ENCODE data around the gene CLN6.

The CLN6 gene

DNA sequence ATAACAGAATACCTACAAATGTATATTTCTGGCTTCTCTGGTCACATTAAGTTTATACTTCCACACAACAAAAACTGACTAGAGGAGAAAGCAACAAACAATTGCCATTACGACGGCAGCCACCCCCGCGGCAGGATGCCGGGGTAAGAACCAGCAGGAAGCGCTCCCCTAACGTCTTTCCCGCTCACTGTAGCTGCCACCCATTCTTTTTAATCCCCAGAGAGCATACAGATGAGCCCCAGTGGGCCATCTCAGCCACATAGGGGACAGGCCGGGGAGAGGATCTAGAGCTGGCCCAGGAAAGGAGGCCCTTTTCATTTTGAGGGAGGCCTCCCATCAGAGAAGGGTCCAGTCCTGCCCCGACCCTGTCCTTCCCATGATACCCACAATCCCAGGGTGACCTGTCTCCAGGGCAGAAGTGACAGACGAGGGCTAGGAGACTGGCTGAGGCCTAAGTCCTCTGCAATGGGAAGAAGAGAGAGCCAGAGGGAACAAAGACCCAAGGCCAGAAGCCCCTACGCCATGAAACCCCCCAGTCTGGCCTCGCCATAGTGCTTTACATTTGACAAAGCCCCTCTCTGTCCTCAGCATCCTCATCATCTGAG is 20.8 kb downstream of the CLN6 start:
- DNase-seq (ENCODE audit: low spot score): peak; percentile 65
- Histone ChIP-seq H3K4me3 (no peak overlapping the region), H3K27ac (no peak overlapping the region)

DNA sequence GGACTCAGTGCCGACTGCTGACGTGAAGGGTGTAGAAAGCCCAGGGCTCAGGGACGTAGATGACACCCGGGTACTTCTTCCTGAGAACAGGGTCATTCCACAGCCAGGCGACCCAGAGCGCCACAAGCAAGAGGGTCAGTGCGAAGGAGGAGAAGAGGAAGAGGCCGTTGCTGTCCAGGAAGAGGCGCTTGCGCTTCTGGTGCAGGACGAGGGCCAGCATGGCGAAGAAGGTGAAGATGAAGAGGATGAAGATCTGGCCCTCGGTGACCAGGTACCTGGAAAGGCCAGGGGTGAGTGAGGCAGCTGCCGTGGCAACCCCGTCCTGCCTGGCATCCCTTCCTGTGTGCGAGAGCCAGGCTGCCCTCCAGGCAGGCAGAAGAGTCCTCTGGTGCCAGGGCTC is 21.4 kb downstream of the CLN6 start:
- no peak overlapping the region for H3K27ac ChIP-seq
- H3K4me3 ChIP-seq: no peak overlapping the region
- peak; percentile 69 for DNase-seq (ENCODE audit: low spot score)
- TF ChIP-seq, protein P1, sequence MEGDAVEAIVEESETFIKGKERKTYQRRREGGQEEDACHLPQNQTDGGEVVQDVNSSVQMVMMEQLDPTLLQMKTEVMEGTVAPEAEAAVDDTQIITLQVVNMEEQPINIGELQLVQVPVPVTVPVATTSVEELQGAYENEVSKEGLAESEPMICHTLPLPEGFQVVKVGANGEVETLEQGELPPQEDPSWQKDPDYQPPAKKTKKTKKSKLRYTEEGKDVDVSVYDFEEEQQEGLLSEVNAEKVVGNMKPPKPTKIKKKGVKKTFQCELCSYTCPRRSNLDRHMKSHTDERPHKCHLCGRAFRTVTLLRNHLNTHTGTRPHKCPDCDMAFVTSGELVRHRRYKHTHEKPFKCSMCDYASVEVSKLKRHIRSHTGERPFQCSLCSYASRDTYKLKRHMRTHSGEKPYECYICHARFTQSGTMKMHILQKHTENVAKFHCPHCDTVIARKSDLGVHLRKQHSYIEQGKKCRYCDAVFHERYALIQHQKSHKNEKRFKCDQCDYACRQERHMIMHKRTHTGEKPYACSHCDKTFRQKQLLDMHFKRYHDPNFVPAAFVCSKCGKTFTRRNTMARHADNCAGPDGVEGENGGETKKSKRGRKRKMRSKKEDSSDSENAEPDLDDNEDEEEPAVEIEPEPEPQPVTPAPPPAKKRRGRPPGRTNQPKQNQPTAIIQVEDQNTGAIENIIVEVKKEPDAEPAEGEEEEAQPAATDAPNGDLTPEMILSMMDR (IDR thresholded peaks at IDR 0.05): no peak

More for the DNA sequence above, 20.8 kb downstream of the CLN6 start:
- TF ChIP-seq, protein P1 (IDR thresholded peaks at IDR 0.05): no peak

DNA sequence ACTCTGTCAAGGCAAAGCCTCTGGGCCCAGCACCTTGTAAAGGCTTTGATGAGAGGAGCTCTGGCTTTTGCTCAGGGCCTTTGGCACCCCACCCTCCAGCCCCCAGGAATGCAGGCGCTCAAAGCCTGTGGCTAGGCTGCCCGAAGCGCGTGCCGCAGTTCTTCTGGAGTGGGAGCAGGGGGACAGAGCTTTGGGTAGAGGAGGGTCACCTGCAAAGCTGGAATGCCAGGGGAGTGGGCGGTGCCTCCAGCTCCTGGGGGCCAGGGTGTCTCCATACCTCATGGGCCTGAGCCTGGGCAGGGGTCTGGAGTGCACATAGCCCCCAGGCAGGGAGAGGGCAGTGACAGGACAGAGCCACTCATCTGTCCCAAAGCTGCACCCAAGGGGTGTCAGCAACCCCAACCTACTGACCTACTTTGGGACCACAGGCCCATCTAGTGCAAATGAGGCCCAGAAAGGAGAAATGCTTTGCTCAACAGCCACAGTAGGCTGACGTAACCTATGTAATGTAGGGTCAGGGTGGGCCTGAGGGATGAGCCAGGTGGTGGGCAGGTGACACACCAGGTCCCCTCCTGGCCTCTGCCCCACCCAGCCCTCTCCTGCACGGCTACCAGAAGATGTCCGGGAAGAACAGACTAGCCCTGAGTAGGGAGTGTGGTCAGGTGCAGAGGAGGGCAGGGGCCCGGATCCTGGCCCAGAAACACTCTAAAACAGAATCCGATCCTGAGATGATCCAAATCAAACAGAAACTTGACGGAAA is 22.2 kb downstream of the CLN6 start:
- Histone ChIP-seq H3K4me3 (no peak overlapping the region), H3K27ac (no peak overlapping the region)
- DNase-seq (ENCODE audit: low spot score): peak; percentile 65
- TF ChIP-seq, protein P1 (IDR thresholded peaks at IDR 0.05): no peak

DNA sequence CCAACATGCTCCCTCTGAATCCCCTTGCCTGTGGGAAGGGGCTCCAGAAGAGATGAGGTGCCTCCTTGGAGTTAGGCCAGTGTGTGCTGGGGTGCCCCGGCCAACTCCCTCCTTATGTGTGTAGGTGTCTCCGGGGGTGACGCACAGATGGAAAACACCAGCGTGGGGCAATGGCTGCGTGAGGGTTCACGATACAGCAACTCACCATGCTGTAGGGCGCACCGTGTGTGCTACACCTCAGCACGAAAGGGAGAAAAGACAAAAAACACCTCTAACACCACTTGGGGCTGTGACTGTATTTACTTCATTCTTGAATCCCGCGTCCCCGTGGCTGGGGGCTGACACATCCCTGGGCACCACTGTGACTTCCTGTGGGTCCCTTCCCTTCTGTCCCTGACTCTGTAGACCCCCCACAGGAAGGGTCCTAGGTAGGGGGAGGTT is 22.8 kb downstream of the CLN6 start:
- no peak overlapping the region for H3K4me3 ChIP-seq
- H3K27ac ChIP-seq: no peak overlapping the region
- DNase-seq (ENCODE audit: low spot score): no peak
- TF ChIP-seq, protein P1 (IDR thresholded peaks at IDR 0.05): no peak

DNA sequence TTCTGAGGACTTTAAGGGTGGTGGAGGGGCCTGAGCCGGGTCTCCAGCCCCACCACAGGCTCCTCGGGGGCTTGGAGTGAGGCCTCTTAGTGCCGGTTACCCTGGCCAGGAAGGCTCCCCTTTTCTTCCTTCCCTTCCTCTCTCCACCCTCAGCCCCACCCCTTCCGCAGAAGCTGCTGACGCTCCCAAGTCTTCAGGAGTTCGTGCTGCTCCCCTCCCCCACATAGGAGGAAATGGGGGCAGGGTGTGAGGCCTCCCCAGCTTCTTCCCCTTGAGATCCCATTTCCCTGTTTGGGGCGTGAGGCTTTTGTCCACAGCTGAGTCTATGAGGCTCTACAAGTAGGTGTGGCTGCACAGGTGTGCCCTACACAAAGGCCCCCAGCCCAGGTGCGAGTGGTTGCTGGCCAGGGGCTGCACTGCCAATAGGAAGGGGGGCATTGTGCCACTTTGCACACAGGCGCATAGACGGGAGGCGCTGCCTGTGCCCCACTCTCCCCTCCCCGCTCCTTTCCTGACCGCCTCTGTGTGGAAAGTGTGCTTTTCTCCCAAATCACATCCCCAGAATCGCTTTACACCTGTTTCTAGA is 23.5 kb downstream of the CLN6 start:
- peak overlapping the region in 1 of 2 donors; percentile 79 for H3K27ac ChIP-seq
- peak overlapping the region; percentile 52 for H3K4me3 ChIP-seq
- peak; percentile 75 for DNase-seq (ENCODE audit: low spot score)
- TF ChIP-seq, protein P1 (IDR thresholded peaks at IDR 0.05): no peak

DNA sequence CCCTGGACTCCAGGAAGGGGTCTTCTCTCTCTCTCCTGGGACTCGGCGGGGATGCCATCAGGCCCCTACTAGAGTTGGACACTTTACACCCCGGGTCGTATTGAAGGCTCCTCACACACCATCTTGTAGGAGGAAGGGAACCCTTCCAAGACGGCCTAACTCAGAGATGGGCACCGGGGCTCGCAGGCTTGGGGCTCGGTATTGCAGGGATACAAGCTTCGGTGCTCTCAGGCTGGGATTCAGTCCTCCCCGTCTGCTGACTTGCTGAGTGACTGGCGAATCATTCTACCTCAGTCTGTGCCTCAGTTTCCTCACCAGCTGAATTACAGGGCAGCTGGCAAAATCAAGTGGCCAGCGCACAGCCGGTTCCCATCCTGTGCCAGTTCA is 24.0 kb downstream of the CLN6 start:
- peak overlapping the region in 1 of 2 donors; percentile 79 for H3K27ac ChIP-seq
- peak overlapping the region; percentile 52 for H3K4me3 ChIP-seq
- TF ChIP-seq, protein P1 (IDR thresholded peaks at IDR 0.05): no peak
- peak; percentile 70 for DNase-seq (ENCODE audit: low spot score)
